Liver (tissue), 9 donors: ENCODE results near the gene CCDC33. TPM values are rescaled to one million over a fixed set of nuclear protein-coding genes. Genes with fewer than 3 reads are reported as not detected.

ENCODE experiments used
- DNase-seq: peaks from one replicate; pipeline ENCODE4 v3.0.0-alpha.2; 2017; ENCODE audit warnings: low spot score
- H3K27ac ChIP-seq, 2 donors: one replicate each; pipeline ENCODE4 v1.7.0; 2013; ENCODE audit warnings: inconsistent platforms in 2 of 2, low read length in 2 of 2, control low read depth in 1 of 2, low read depth in 1 of 2, mild to moderate bottlenecking in 1 of 2
- H3K27me3 ChIP-seq, 4 donors: one replicate each; pipeline versions ENCODE4 v1.6.1 to v1.7.0; 2013; ENCODE audit warnings: low read length in 3 of 4, inconsistent platforms in 1 of 4, mild to moderate bottlenecking in 1 of 4, moderate library complexity in 1 of 4; ENCODE audit not compliant: control insufficient read depth in 4 of 4, insufficient read depth in 4 of 4
- H3K36me3 ChIP-seq, 4 donors: one replicate each; pipeline versions ENCODE4 v1.6.1 to v1.7.0; 2013; ENCODE audit warnings: low read length in 3 of 4, mild to moderate bottlenecking in 3 of 4, low read depth in 1 of 4, moderate library complexity in 1 of 4; ENCODE audit not compliant: control insufficient read depth in 4 of 4, insufficient read depth in 3 of 4
- H3K4me1 ChIP-seq, 4 donors: one replicate each; pipeline versions ENCODE4 v1.6.1 to v1.7.0; 2013; ENCODE audit warnings: low read length in 3 of 4, mild to moderate bottlenecking in 3 of 4, moderate library complexity in 1 of 4; ENCODE audit not compliant: control insufficient read depth in 4 of 4, insufficient read depth in 4 of 4
- H3K4me3 ChIP-seq, 3 donors: one replicate each; pipeline versions ENCODE4 v1.6.1 to v1.7.0; 2013; ENCODE audit warnings: low read length in 3 of 3, control low read depth in 1 of 3, low read depth in 1 of 3, mild to moderate bottlenecking in 1 of 3
- H3K9ac ChIP-seq, 2 donors: one replicate each; pipeline ENCODE4 v1.7.0; 2013; ENCODE audit warnings: low read length in 2 of 2, mild to moderate bottlenecking in 2 of 2, moderate library complexity in 2 of 2, control low read depth in 1 of 2, low read depth in 1 of 2
- H3K9me3 ChIP-seq, 4 donors: one replicate each; pipeline versions ENCODE4 v1.6.1 to v1.7.0; 2013; ENCODE audit warnings: low read length in 3 of 4; ENCODE audit not compliant: control insufficient read depth in 4 of 4
- CTCF ChIP-seq: fragments of 150-350 bp; IDR thresholded peaks from 2 replicates; pipeline ENCODE4 v1.5.1; 2017; ENCODE audit warnings: improper control_type of control experiment, low read depth, low read length; ENCODE audit not compliant: missing input control
- FOXA1 ChIP-seq: IDR thresholded peaks from 2 replicates; pipeline ENCODE4 v1.6.1; 2016; ENCODE audit warnings: antibody characterized with exemption
- FOXA2 ChIP-seq: IDR thresholded peaks from 2 replicates; pipeline ENCODE4 v1.6.1; 2016; ENCODE audit warnings: antibody characterized with exemption
- GABPA ChIP-seq, 2 donors: IDR thresholded peaks in 1 of 2; conservative IDR thresholded peaks in 1 of 2; 2 replicates each; pipeline ENCODE4 v1.6.1; 2016; ENCODE audit warnings: antibody characterized with exemption in 2 of 2, mild to moderate bottlenecking in 1 of 2, moderate library complexity in 1 of 2
- HNF4A ChIP-seq, 2 donors: conservative IDR thresholded peaks; 2 replicates each; pipeline ENCODE4 v1.6.1; 2016; ENCODE audit warnings: antibody characterized with exemption in 2 of 2, mild to moderate bottlenecking in 2 of 2
- HNF4G ChIP-seq: IDR thresholded peaks from 2 replicates; pipeline ENCODE4 v1.6.1; 2016; ENCODE audit warnings: antibody characterized with exemption
- JUND ChIP-seq, 2 donors: IDR thresholded peaks; 2 replicates each; pipeline ENCODE4 v1.6.1; 2016; ENCODE audit warnings: antibody characterized with exemption in 2 of 2
- NR2F2 ChIP-seq: IDR thresholded peaks from 2 replicates; pipeline ENCODE4 v1.6.1; 2016; ENCODE audit warnings: antibody characterized with exemption
- RAD21 ChIP-seq, 2 donors: IDR thresholded peaks; 2 replicates each; pipeline ENCODE4 v1.6.1; 2016; ENCODE audit warnings: antibody characterized with exemption in 2 of 2, mild to moderate bottlenecking in 2 of 2
- RXRA ChIP-seq, 2 donors: IDR thresholded peaks; 2 replicates each; pipeline ENCODE4 v1.6.1; 2017 to 2018; ENCODE audit warnings: antibody characterized with exemption in 2 of 2, mild to moderate bottlenecking in 1 of 2
- SP1 ChIP-seq: IDR thresholded peaks from 2 replicates; pipeline ENCODE4 v1.6.1; 2018; ENCODE audit warnings: antibody characterized with exemption, mild to moderate bottlenecking
- TAF1 ChIP-seq: conservative IDR thresholded peaks from 2 replicates; pipeline ENCODE4 v1.6.1; 2016; ENCODE audit warnings: antibody characterized with exemption, mild to moderate bottlenecking
- YY1 ChIP-seq: IDR thresholded peaks from 2 replicates; pipeline ENCODE4 v1.6.1; 2016; ENCODE audit warnings: antibody characterized with exemption, mild to moderate bottlenecking
- WGBS: extraction: QIAGEN DNeasy Blood & Tissue Kit; methylation state at CpG from one replicate; pipeline ENCODE4 v1.1.7; 2013; 5-methylcytosine and 5-hydroxymethylcytosine counted together
- polyA plus RNA-seq, 2 donors: library from polyadenylated mRNA; stranded (reverse) in 1 of 2; unstranded in 1 of 2; fragments of 200-250 nt in 1 of 2; fragments of >200 nt in 1 of 2; fragmentation: Nextera tagmentation in 1 of 2; extraction: Ambion mirVana in 1 of 2; gene quantifications; one replicate each; pipeline versions ENCODE4 v1.2.1 to v1.2.3, GENCODE V29; 2013 to 2015
- total RNA-seq, 2 donors: library from RNA; depleted of rRNA; stranded (reverse); fragments of >200 nt; gene quantifications; one replicate each; pipeline ENCODE4 v1.2.3, GENCODE V29; 2014
- TF ChIP-seq, protein P1 (sequence below): IDR thresholded peaks from 2 replicates; pipeline ENCODE4 v1.6.1; 2016; ENCODE audit warnings: antibody characterized with exemption
- TF ChIP-seq, protein P2 (sequence below): IDR thresholded peaks from 2 replicates; pipeline ENCODE4 v1.6.1; 2016; ENCODE audit warnings: antibody characterized with exemption, mild to moderate bottlenecking
- TF ChIP-seq, protein P3 (sequence below): IDR thresholded peaks from 2 replicates; pipeline ENCODE4 v1.6.1; 2016; ENCODE audit warnings: antibody characterized with exemption
- TF ChIP-seq, protein P4 (sequence below): IDR thresholded peaks from 2 replicates; pipeline ENCODE4 v1.6.1; 2016; ENCODE audit warnings: antibody characterized with exemption
- donor health status: healthy.
- donor health status: healthy.
- donor health status: healthy.
- donor health status: healthy.
- donor health status: healthy.

CCDC33 gene
- total and polyA plus RNA-seq, 4 donors, result not detected

DNA sequence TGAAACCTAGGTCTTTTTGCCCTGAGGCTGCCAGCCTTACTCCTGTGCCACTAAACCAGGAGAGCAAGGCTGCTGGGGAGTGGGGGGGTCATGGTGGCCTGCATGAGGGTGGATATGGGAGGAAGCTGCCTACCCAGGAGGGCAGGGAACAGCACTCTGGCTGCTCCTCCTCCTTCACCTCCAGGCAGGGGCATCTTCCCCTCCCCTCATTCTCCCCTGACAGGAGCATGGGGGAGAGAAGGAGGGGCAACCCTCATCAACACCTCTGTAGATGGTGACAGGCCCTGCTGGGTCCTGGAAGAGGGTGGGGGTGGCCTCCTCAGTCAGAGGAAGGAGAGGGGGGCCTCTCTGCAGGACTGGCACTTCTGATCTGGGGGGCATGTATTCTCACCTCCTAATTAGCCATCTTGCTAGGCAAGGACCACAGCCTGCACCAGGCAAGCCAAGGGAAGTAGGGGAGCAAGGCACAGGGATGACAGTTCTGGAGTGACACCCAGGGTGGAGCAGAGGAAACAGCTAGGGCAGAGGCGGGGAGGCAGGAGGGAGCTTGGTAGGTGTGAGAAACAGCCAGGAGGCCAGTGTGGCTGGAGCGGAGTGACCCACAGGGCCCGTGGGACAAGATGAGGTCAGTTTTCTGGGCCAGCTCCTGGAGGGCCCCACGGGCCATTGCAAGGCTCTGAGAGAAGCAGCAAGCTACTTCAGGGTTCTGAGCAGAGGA, 4.9 kb downstream of the CCDC33 start:
- Histone ChIP-seq H3K27me3 (peaks cover 0 to 4% (median 2%) of the 10 kb centered on the region in 4 donors), H3K4me3 (no peak overlapping the region), H3K27ac (no peak overlapping the region), H3K9me3 (no peaks in the 10 kb centered on the region), H3K9ac (no peak overlapping the region), H3K4me1 (peaks cover 0 to 8% (median 5%) of the 10 kb centered on the region in 4 donors), H3K36me3 (no peaks in the 10 kb centered on the region)
- no peak for DNase-seq
- TF ChIP-seq, protein P1, sequence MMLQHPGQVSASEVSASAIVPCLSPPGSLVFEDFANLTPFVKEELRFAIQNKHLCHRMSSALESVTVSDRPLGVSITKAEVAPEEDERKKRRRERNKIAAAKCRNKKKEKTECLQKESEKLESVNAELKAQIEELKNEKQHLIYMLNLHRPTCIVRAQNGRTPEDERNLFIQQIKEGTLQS, result no peak
- 73% methylated on average over 4 of the region's 4 CpGs for WGBS

DNA sequence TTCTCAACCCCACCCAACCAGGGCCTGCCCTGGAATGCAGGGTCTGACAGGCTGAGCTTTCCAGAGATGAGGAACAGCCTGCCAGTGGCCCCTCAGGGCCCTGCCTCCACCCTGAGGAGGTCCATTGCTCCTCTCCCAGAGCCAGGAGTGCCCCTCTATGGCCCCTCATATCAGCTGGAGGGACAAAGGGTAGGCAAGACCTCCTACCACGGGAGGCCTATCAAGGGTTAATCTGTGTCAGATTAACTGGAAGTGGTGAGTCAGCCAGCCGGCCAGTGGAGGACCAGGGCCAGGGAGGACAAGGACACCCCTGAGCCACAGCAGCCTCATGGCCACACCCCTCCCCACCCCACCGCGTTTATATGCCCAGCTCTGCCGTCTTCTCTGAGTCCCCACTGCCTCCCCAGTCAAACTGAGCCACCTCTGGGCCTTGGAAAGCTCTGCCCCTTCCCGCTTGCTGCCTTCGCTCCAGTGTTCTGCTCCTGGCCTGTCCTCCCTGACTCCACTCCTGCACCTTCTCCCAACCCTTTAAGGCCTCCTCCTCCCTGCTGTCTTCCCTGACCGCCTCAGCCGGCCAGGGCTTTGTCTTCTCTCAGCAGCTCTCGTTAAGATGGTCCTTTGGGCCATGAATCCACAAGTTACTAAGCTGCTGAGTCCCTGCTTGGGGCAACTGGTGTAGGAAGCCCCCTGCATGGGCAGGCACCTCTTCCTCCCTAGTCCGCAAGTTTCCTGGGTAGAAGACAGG, 6.5 kb downstream of the CCDC33 start:
- TF ChIP-seq, protein P2, sequence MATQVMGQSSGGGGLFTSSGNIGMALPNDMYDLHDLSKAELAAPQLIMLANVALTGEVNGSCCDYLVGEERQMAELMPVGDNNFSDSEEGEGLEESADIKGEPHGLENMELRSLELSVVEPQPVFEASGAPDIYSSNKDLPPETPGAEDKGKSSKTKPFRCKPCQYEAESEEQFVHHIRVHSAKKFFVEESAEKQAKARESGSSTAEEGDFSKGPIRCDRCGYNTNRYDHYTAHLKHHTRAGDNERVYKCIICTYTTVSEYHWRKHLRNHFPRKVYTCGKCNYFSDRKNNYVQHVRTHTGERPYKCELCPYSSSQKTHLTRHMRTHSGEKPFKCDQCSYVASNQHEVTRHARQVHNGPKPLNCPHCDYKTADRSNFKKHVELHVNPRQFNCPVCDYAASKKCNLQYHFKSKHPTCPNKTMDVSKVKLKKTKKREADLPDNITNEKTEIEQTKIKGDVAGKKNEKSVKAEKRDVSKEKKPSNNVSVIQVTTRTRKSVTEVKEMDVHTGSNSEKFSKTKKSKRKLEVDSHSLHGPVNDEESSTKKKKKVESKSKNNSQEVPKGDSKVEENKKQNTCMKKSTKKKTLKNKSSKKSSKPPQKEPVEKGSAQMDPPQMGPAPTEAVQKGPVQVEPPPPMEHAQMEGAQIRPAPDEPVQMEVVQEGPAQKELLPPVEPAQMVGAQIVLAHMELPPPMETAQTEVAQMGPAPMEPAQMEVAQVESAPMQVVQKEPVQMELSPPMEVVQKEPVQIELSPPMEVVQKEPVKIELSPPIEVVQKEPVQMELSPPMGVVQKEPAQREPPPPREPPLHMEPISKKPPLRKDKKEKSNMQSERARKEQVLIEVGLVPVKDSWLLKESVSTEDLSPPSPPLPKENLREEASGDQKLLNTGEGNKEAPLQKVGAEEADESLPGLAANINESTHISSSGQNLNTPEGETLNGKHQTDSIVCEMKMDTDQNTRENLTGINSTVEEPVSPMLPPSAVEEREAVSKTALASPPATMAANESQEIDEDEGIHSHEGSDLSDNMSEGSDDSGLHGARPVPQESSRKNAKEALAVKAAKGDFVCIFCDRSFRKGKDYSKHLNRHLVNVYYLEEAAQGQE, result no peak
- TF ChIP-seq JUND (IDR thresholded peaks at IDR 0.05), result no peak
- no peak for TF ChIP-seq YY1
- TF ChIP-seq, protein P3, sequence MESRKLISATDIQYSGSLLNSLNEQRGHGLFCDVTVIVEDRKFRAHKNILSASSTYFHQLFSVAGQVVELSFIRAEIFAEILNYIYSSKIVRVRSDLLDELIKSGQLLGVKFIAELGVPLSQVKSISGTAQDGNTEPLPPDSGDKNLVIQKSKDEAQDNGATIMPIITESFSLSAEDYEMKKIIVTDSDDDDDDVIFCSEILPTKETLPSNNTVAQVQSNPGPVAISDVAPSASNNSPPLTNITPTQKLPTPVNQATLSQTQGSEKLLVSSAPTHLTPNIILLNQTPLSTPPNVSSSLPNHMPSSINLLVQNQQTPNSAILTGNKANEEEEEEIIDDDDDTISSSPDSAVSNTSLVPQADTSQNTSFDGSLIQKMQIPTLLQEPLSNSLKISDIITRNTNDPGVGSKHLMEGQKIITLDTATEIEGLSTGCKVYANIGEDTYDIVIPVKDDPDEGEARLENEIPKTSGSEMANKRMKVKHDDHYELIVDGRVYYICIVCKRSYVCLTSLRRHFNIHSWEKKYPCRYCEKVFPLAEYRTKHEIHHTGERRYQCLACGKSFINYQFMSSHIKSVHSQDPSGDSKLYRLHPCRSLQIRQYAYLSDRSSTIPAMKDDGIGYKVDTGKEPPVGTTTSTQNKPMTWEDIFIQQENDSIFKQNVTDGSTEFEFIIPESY, result no peak
- no peak for TF ChIP-seq FOXA2
- TF ChIP-seq HNF4A (conservative IDR thresholded peaks at IDR 0.05), result no peak
- no peak for TF ChIP-seq FOXA1
- TF ChIP-seq NR2F2, result no peak
- TF ChIP-seq TAF1, result no peak
- TF ChIP-seq RXRA (IDR thresholded peaks at IDR 0.05), result no peak
- no peak for TF ChIP-seq GABPA (IDR thresholded peaks at IDR 0.05 in 1 of 2, conservative IDR thresholded peaks at IDR 0.05 in 1 of 2)
- no peak for TF ChIP-seq CTCF
- no peak for TF ChIP-seq SP1
- no peak for TF ChIP-seq HNF4G
- TF ChIP-seq, protein P1, result no peak
- TF ChIP-seq RAD21 (IDR thresholded peaks at IDR 0.05), result no peak
- TF ChIP-seq, protein P4, sequence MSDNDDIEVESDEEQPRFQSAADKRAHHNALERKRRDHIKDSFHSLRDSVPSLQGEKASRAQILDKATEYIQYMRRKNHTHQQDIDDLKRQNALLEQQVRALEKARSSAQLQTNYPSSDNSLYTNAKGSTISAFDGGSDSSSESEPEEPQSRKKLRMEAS, result no peak
- Histone ChIP-seq H3K27ac (no peak overlapping the region), H3K4me3 (no peak overlapping the region), H3K9ac (no peak overlapping the region), H3K9me3 (no peaks in the 10 kb centered on the region), H3K36me3 (no peaks in the 10 kb centered on the region), H3K4me1 (peaks cover 0 to 8% (median 5%) of the 10 kb centered on the region in 4 donors), H3K27me3 (peaks cover 0 to 4% (median 2%) of the 10 kb centered on the region in 4 donors)
- whole genome bisulfite sequencing, result 57% methylated on average over 11 of the region's 11 CpGs
- DNase-seq, result no peak
